Measurements from ENCODE around the gene BHMT.

Gene BHMT

DNA sequence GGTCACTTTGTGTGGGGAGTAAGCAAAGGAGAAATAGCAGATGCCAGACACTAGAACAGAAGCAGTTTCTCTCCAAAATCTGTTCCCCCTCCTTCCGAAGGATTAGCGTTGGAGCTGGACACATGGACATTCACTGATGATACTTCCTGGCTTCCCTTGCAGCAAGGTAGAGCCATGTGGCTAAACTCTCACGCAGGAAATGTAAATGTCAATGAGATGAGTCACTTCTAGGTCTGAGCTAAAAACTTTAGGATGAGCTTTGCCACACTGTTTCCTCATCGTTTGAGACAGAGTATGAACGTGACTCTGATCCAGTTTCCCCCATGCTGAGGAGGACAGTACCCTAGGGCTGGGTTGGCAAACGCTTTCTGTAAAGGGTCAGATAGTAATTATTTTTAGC lies 37.0 kb upstream of the BHMT start:
- no peak for DNase-seq (ENCODE audit: low spot score)
- TF ChIP-seq, protein P1, sequence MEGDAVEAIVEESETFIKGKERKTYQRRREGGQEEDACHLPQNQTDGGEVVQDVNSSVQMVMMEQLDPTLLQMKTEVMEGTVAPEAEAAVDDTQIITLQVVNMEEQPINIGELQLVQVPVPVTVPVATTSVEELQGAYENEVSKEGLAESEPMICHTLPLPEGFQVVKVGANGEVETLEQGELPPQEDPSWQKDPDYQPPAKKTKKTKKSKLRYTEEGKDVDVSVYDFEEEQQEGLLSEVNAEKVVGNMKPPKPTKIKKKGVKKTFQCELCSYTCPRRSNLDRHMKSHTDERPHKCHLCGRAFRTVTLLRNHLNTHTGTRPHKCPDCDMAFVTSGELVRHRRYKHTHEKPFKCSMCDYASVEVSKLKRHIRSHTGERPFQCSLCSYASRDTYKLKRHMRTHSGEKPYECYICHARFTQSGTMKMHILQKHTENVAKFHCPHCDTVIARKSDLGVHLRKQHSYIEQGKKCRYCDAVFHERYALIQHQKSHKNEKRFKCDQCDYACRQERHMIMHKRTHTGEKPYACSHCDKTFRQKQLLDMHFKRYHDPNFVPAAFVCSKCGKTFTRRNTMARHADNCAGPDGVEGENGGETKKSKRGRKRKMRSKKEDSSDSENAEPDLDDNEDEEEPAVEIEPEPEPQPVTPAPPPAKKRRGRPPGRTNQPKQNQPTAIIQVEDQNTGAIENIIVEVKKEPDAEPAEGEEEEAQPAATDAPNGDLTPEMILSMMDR (IDR thresholded peaks at IDR 0.05; ENCODE audit: poor library complexity, severe bottlenecking): no peak
- no peaks in the 10 kb centered on the region for H3K27me3 ChIP-seq (ENCODE audit: insufficient read depth, poor library complexity, severe bottlenecking)

DNA sequence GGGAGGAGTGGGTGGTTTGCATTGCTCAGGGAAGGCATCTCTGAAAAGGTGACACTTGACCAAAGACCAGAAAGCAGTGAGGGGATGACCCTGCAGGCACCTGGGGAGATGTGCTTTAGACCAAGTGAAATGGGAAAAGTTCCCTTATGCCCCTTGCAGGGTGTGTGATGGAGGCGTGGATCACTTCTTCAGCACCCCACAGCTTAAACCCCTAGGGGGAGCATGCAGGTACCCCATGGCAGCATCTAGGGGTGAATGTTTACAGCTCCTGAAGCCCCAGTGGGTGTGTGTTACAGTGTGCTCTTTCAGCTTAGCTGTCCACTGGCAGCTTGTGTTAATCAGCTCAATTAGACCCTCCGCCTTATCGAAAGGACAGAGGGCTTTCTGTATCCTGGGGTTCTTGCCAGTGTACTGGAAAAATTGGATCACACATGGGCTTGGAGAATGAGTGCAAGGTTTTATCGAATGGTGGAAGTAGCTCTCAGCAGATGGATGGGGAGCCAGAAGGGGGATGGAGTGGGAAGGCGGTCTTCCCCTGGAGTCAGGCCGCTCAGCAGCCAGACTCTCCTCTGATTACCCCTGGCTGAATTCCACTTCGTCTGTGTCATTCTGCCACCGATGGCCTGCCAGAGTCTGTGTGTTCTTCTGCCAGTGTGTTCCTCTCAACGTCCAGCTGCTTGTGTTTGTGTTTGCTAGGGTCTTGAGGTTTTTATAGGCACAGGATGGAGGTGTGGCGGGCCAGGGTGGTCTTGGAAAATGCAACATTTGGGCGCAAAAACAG lies 35.8 kb upstream of the BHMT start:
- Histone ChIP-seq H3K4me3 (ENCODE audit: severe bottlenecking) (no peak overlapping the region), H3K36me3 (ENCODE audit: low read depth) (no peaks in the 10 kb centered on the region), H3K4me1 (ENCODE audit: insufficient read depth, poor library complexity, severe bottlenecking) (no peaks in the 10 kb centered on the region), H3K27ac (ENCODE audit: poor library complexity, severe bottlenecking) (no peak overlapping the region), H3K9me3 (ENCODE audit: severe bottlenecking) (no peaks in the 10 kb centered on the region), H3K27me3 (ENCODE audit: insufficient read depth, poor library complexity, severe bottlenecking) (no peaks in the 10 kb centered on the region)
- DNase-seq (ENCODE audit: low spot score): no peak
- no peak for ATAC-seq (ENCODE audit: low read depth)
- TF ChIP-seq, protein P1 (IDR thresholded peaks at IDR 0.05; ENCODE audit: poor library complexity, severe bottlenecking): no peak

More for the DNA sequence above, 37.0 kb upstream of the BHMT start:
- H3K4me1 ChIP-seq (ENCODE audit: insufficient read depth, poor library complexity, severe bottlenecking): no peaks in the 10 kb centered on the region
- ATAC-seq (ENCODE audit: low read depth): peak; percentile 92
- H3K4me3 ChIP-seq (ENCODE audit: severe bottlenecking): no peak overlapping the region
- H3K27ac ChIP-seq (ENCODE audit: poor library complexity, severe bottlenecking): peak overlapping the region; percentile 20
- no peaks in the 10 kb centered on the region for H3K9me3 ChIP-seq (ENCODE audit: severe bottlenecking)
- no peaks in the 10 kb centered on the region for H3K36me3 ChIP-seq (ENCODE audit: low read depth)

DNA sequence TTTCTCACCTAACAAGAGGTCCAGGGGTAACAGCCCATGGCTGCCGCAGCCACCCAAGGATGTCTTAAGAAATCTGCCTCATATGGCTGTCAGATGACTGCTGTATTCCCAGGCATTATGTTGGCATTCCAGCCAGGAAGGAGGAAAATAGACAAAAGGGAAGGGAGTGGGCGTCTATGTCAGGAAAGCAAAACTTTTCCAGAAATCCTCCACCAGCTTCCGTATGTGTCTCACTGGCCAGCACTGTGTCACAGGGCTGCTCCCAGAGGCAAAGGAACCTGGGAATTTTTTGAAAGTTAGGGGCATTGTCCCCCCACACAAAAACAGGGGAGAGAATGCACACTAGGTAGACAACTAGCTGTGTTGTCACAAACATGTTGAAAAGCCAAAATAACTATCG lies 34.8 kb upstream of the BHMT start:
- TF ChIP-seq, protein P1 (IDR thresholded peaks at IDR 0.05; ENCODE audit: poor library complexity, severe bottlenecking): no peak
- DNase-seq (ENCODE audit: low spot score) (no peak), ATAC-seq (ENCODE audit: low read depth) (no peak)
- H3K36me3 ChIP-seq (ENCODE audit: low read depth): no peaks in the 10 kb centered on the region
- H3K9me3 ChIP-seq (ENCODE audit: severe bottlenecking): no peaks in the 10 kb centered on the region
- no peaks in the 10 kb centered on the region for H3K27me3 ChIP-seq (ENCODE audit: insufficient read depth, poor library complexity, severe bottlenecking)
- no peaks in the 10 kb centered on the region for H3K4me1 ChIP-seq (ENCODE audit: insufficient read depth, poor library complexity, severe bottlenecking)
- H3K27ac ChIP-seq (ENCODE audit: poor library complexity, severe bottlenecking): no peak overlapping the region
- H3K4me3 ChIP-seq (ENCODE audit: severe bottlenecking): no peak overlapping the region

DNA sequence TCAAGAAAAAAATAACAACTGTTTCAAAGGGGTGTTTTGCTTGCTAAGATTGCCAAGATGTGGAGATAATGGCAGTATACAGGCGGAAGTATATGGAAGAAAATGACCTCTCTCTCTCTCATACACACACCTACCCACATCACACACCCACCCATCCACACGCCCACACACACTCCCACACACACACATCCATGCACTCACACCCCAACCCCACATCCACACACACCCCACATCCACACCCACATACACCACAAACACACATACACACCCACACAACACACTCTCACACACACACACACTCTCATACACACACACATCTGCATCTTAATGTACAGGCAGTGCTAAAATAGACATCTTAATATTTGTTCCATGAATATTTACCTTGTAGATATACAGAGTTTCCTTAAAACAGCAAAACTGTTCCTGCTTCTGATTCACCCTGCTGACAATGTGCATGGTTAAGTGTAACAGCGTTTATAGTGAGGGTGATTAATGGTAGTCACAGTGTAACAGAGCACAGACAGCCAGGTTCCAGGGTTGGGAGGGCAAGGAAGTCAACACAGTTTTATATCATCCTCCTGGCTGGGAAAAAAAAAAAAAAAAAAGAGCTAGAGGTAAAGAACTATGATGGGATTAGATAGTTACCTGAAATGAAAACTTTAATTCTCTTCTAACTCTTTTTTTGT lies 33.8 kb upstream of the BHMT start:
- no peaks in the 10 kb centered on the region for H3K4me1 ChIP-seq (ENCODE audit: insufficient read depth, poor library complexity, severe bottlenecking)
- no peaks in the 10 kb centered on the region for H3K9me3 ChIP-seq (ENCODE audit: severe bottlenecking)
- H3K27me3 ChIP-seq (ENCODE audit: insufficient read depth, poor library complexity, severe bottlenecking): no peaks in the 10 kb centered on the region
- H3K27ac ChIP-seq (ENCODE audit: poor library complexity, severe bottlenecking): no peak overlapping the region
- DNase-seq (ENCODE audit: low spot score): no peak
- H3K4me3 ChIP-seq (ENCODE audit: severe bottlenecking): no peak overlapping the region
- H3K36me3 ChIP-seq (ENCODE audit: low read depth): no peaks in the 10 kb centered on the region
- ATAC-seq (ENCODE audit: low read depth): no peak
- TF ChIP-seq, protein P1 (IDR thresholded peaks at IDR 0.05; ENCODE audit: poor library complexity, severe bottlenecking): no peak

DNA sequence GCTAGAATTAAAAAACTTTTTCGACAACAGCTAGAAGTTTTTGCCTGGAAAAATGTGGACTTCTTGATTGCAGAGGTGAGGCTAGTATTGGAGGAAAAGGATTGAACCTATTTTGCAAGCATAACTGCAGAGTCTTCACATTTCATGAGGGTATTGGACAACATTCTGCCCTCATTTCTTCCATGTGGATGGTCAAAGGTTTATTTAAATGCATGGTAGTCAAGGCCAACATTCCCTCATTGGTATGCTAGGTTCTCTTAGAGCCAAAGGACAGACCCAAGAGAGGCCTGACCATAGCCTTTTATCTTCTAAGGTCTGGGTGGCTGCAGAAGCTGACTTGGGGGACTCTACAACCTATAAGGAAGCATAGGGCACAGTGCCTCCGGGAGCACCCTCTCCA lies 30.8 kb upstream of the BHMT start:
- Histone ChIP-seq H3K36me3 (ENCODE audit: low read depth) (no peaks in the 10 kb centered on the region), H3K27ac (ENCODE audit: poor library complexity, severe bottlenecking) (no peak overlapping the region), H3K9me3 (ENCODE audit: severe bottlenecking) (no peaks in the 10 kb centered on the region), H3K4me1 (ENCODE audit: insufficient read depth, poor library complexity, severe bottlenecking) (no peaks in the 10 kb centered on the region), H3K4me3 (ENCODE audit: severe bottlenecking) (no peak overlapping the region), H3K27me3 (ENCODE audit: insufficient read depth, poor library complexity, severe bottlenecking) (no peaks in the 10 kb centered on the region)
- DNase-seq (ENCODE audit: low spot score) (no peak), ATAC-seq (ENCODE audit: low read depth) (no peak)
- TF ChIP-seq, protein P1 (IDR thresholded peaks at IDR 0.05; ENCODE audit: poor library complexity, severe bottlenecking): no peak

Data from RWPE2 (cell line).